ENCODE results near the gene PRKN.

Gene PRKN

DNA sequence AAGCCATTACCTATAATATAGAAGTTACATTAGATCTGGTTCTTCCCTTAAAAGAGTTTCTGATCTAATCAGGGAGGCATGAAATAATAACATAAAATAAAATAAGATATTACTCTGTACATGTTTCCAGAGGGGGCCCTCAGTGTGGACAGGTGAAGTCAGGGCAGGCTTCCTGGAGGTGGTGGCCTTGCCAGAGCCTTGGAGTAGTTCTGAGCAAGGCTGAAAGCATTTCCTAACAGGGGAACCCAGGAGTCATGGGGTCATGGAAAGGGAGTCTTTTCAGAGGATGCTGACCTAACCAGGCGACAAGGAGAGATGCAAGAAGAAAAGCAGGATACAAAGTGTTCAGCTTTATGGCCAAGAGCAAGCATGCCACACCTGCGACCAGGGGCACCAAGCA is 982.4 kb downstream of the PRKN start:
- Histone ChIP-seq H3K36me3 (no peaks in the 10 kb centered on the region), H3K27ac (no peak overlapping the region)

GRCh38 chr6:161744211-161745067 is 983.1 kb downstream of the PRKN start:
- no peak overlapping the region for H3K9ac ChIP-seq
- H3K27me3 ChIP-seq: no peaks in the 10 kb centered on the region
- no peaks in the 10 kb centered on the region for H4K20me1 ChIP-seq
- H3K27ac ChIP-seq: no peak overlapping the region
- no peak overlapping the region for H3K4me2 ChIP-seq
- H3K9me3 ChIP-seq (replicated peaks in 1 of 11): peaks cover 0 to 17% (median 8%) of the 10 kb centered on the region in 11 experiments; a peak in 11 of 22 replicates
- H3K36me3 ChIP-seq: no peaks in the 10 kb centered on the region
- no peak for TF ChIP-seq Cebpa-rat (IDR thresholded peaks at IDR 0.05)
- no peaks in the 10 kb centered on the region for H3K4me1 ChIP-seq
- H3K4me3 ChIP-seq: no peak overlapping the region

More for the DNA sequence above, 982.4 kb downstream of the PRKN start:
- Histone ChIP-seq H3K9ac (no peak overlapping the region), H3K4me2 (no peak overlapping the region), H4K20me1 (no peaks in the 10 kb centered on the region), H3K27me3 (no peaks in the 10 kb centered on the region), H3K9me3 (replicated peaks in 1 of 11) (peaks cover 0 to 17% (median 8%) of the 10 kb centered on the region in 11 experiments; a peak in 11 of 22 replicates), H3K4me1 (no peaks in the 10 kb centered on the region), H3K4me3 (no peak overlapping the region)
- TF ChIP-seq Cebpa-rat (IDR thresholded peaks at IDR 0.05): no peak

- no peak for TF ChIP-seq Cebpa-rat (IDR thresholded peaks at IDR 0.05)
- no peaks in the 10 kb centered on the region for H3K27me3 ChIP-seq
- no peak overlapping the region for H3K9ac ChIP-seq
- peaks cover 0 to 17% (median 8%) of the 10 kb centered on the region in 11 experiments; a peak in 11 of 22 replicates for H3K9me3 ChIP-seq (replicated peaks in 1 of 11)
- H4K20me1 ChIP-seq: no peaks in the 10 kb centered on the region
- no peak overlapping the region for H3K4me2 ChIP-seq
- no peak overlapping the region for H3K27ac ChIP-seq
- H3K4me1 ChIP-seq: no peaks in the 10 kb centered on the region
- H3K4me3 ChIP-seq: no peak overlapping the region
- H3K36me3 ChIP-seq: no peaks in the 10 kb centered on the region
These were observed 983.9 kb downstream of the PRKN start for GRCh38 chr6:161743509-161744178.

DNA sequence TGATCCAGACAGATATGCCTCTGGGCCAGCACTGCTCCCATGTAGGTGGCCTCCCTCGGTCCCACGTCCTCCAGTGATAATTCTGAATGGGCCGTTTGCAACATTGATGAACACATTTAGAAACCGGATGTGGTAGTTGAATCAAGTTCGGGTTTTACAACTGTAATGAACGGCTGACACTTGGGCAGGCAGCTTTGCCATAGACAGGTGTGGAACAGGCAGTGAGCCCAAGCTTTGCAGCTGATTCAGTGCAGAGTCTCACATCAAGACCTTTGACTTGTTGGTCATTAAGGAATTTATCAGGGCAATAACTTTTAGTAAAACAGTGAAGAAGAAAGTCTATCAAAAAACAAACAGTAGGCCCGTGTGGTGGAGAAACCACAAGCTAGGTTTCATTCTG is 987.1 kb downstream of the PRKN start:
- no peak for TF ChIP-seq Cebpa-rat (IDR thresholded peaks at IDR 0.05)
- H3K9ac ChIP-seq: no peak overlapping the region
- H3K36me3 ChIP-seq: no peaks in the 10 kb centered on the region
- no peak overlapping the region for H3K4me3 ChIP-seq
- H3K4me2 ChIP-seq: no peak overlapping the region
- H3K4me1 ChIP-seq: 0 out of 20 replicates have a peak, but pooled peaks cover 0 to 4% (median 0%) of the 10 kb centered on the region in 10 experiments
- H3K27ac ChIP-seq: no peak overlapping the region
- no peaks in the 10 kb centered on the region for H3K27me3 ChIP-seq
- H3K9me3 ChIP-seq (replicated peaks in 1 of 11): peaks cover 0 to 17% (median 8%) of the 10 kb centered on the region in 11 experiments; a peak in 11 of 22 replicates
- H4K20me1 ChIP-seq: no peaks in the 10 kb centered on the region

DNA sequence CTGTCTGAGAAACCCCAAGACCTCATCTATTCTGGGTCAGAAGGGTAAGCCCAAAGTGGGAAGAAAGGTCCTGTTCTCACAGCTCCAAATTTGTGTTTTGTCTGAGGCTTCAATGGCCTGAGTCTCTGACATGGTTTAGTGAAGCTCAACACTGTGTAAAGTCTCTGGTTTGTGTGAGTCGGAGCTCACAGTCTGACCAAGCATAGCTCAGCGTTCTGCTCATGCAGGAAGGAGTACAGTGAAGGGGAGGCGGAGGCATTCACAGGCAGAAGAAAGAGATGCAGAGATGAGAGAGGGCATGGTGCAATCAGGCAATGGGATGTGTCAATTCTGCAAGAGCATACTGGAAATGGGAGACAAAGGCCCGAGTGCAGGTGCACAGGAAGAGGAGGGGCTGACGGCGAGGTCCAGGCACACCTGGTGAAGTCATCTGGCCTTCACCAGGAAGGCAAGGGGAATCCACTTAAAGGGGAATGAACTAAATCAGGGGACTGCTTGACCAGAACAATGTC is 990.7 kb downstream of the PRKN start:
- no peaks in the 10 kb centered on the region for H4K20me1 ChIP-seq

DNA sequence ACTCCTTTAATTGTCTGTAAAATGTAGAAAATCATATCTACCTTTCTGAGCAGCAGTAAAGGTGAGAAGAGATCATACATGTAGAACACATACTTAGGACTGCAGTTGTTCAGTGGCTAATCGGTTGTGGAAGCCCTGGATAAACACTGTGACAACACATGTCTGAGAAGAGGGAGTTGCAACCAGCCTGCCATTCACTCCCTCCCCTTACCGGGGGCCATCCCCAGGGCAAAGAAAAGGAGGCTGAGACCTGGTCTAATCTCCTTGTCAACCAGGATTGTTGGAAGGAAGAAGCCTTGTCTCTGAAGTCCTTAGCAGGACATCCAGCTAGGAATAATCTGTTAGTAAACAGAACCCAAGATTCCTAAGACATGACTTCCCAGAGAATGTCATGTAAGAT is 991.2 kb downstream of the PRKN start:
- Histone ChIP-seq H3K9ac (no peak overlapping the region), H3K4me2 (no peak overlapping the region), H3K27me3 (no peaks in the 10 kb centered on the region), H3K4me1 (0 out of 20 replicates have a peak, but pooled peaks cover 0 to 4% (median 0%) of the 10 kb centered on the region in 10 experiments), H3K36me3 (no peaks in the 10 kb centered on the region), H4K20me1 (no peaks in the 10 kb centered on the region), H3K4me3 (no peak overlapping the region), H3K9me3 (replicated peaks in 1 of 11) (peaks cover 0 to 4% (median 1%) of the 10 kb centered on the region in 11 experiments; a peak in 7 of 22 replicates), H3K27ac (no peak overlapping the region)
- TF ChIP-seq Cebpa-rat (IDR thresholded peaks at IDR 0.05): no peak

More for the DNA sequence above, 990.7 kb downstream of the PRKN start:
- no peak overlapping the region for H3K4me3 ChIP-seq
- 0 out of 20 replicates have a peak, but pooled peaks cover 0 to 4% (median 0%) of the 10 kb centered on the region in 10 experiments for H3K4me1 ChIP-seq
- no peaks in the 10 kb centered on the region for H3K36me3 ChIP-seq
- no peaks in the 10 kb centered on the region for H3K27me3 ChIP-seq
- no peak overlapping the region for H3K27ac ChIP-seq
- no peak for TF ChIP-seq Cebpa-rat (IDR thresholded peaks at IDR 0.05)
- H3K9ac ChIP-seq: no peak overlapping the region
- H3K9me3 ChIP-seq (replicated peaks in 1 of 11): peaks cover 0 to 9% (median 5%) of the 10 kb centered on the region in 11 experiments; a peak in 8 of 22 replicates
- no peak overlapping the region for H3K4me2 ChIP-seq

DNA sequence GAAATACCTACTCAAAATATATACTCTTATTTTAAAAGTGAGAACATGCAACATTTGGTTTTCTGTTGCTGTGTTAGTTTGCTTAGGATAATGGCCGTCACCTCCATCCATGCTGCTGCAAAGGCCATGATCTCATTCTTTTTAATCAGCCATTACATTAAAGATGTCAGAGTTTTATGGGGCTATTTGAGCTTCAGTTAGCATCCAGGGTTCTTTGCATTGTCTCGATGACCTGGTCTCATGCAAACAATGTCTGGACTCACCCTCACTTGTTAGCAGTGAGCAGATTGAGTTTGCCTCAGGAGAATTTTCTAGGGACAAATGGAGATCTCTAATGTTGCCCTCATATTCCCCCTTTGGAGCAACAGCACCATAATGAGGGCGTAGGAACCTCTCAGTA is 995.0 kb downstream of the PRKN start:
- H3K36me3 ChIP-seq: no peaks in the 10 kb centered on the region
- TF ChIP-seq Cebpa-rat (IDR thresholded peaks at IDR 0.05): no peak
- H3K27ac ChIP-seq: no peak overlapping the region
- H3K4me3 ChIP-seq: no peak overlapping the region
- no peaks in the 10 kb centered on the region for H4K20me1 ChIP-seq
- no peak overlapping the region for H3K4me2 ChIP-seq
- no peak overlapping the region for H3K9ac ChIP-seq
- H3K27me3 ChIP-seq: no peaks in the 10 kb centered on the region
- H3K9me3 ChIP-seq (replicated peaks in 1 of 11): no peaks in the 10 kb centered on the region; a peak in 1 of 22 replicates
- H3K4me1 ChIP-seq: 0 out of 20 replicates have a peak, but pooled peaks cover 0 to 4% (median 0%) of the 10 kb centered on the region in 10 experiments

DNA sequence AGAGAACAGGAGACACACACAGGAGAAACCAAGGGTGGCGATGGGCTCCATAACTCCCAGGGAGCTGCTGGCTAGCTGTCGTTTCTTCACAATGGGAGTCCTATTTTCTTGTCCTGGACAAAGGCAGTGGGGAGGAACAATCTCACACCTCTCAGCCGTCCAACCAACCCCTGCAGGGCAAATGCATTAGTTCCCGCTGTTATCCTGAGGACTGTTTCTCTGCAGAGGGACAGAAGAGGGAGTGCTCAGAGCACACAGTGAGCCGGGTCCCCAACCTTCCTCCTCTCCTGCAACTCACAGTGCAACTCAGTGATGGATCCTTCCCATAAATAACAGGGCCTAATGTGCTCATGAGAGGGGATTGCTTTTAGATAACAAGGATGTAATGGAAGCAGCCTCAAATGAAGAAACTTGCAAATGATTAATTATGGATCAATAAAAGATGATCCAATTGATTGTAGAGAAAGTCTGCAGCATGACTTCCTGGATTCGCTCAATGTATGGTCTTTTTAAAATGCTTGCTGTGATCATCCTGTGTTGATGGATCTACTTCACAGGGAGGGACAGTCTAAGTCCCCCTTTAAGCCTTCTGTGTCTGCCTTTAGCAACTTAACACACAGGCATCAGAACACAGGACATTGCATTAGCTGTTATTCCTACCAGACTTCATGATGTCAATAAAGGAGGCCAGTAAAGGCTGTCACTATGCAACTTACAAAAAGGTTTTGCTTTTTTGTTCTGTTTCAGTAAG is 1000.3 kb downstream of the PRKN start:
- no peaks in the 10 kb centered on the region for H3K27me3 ChIP-seq
- H4K20me1 ChIP-seq: no peaks in the 10 kb centered on the region
- no peak overlapping the region for H3K4me2 ChIP-seq
- no peaks in the 10 kb centered on the region for H3K36me3 ChIP-seq
- H3K9ac ChIP-seq: no peak overlapping the region
- no peaks in the 10 kb centered on the region for H3K4me1 ChIP-seq
- no peak for TF ChIP-seq Cebpa-rat (IDR thresholded peaks at IDR 0.05)
- no peaks in the 10 kb centered on the region; a peak in 1 of 22 replicates for H3K9me3 ChIP-seq (replicated peaks in 1 of 11)
- no peak overlapping the region for H3K27ac ChIP-seq
- no peak overlapping the region for H3K4me3 ChIP-seq

DNA sequence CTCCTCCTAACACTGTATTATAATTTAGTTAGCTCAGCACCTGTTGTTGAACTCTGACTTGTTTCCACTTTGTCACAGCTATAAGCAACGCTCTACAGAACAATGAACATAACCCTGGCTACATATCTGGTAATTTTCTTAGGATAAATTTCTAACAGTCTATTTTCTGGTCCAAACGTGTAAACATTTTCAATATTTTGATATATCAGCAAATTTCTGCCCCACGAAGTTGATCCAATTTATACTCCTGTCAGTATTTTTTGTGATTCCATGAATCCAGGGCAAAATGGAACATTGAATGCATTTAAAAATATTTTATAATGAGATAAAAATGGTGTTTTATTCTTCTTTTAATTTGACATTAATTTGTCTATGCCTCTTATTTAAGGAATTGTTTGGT is 1005.2 kb downstream of the PRKN start:
- H3K36me3 ChIP-seq: no peaks in the 10 kb centered on the region

More for the DNA sequence above, 1005.2 kb downstream of the PRKN start:
- no peak overlapping the region for H3K4me2 ChIP-seq
- no peaks in the 10 kb centered on the region for H3K4me1 ChIP-seq
- no peak overlapping the region for H3K27ac ChIP-seq
- H3K27me3 ChIP-seq: no peaks in the 10 kb centered on the region
- H3K9me3 ChIP-seq (replicated peaks in 1 of 11): no peaks in the 10 kb centered on the region
- no peak for TF ChIP-seq Cebpa-rat (IDR thresholded peaks at IDR 0.05)
- no peak overlapping the region for H3K9ac ChIP-seq
- H4K20me1 ChIP-seq: no peaks in the 10 kb centered on the region
- H3K4me3 ChIP-seq: no peak overlapping the region
